SK-N-SH (cell line): ENCODE measurements around the gene HS3ST3A1. TPM values are rescaled to one million over a fixed set of nuclear protein-coding genes. Genes with fewer than 3 reads are reported as not detected.

ENCODE experiments used
- CTCF ChIA-PET: fragments of 300-600, 350-600 bp; formaldehyde crosslinking; extraction: SDS; loops from one replicate; lab custom pipeline; 2021; lab: Yijun Ruan, JAX
- POLR2A ChIA-PET: fragments of 350-600 bp; sonication (Branson Sonifier 250); formaldehyde crosslinking; extraction: SDS; loops from one replicate; lab custom pipeline; 2020; ENCODE audit warnings: antibody characterized with exemption, inconsistent platforms; lab: Yijun Ruan, JAX
- DNase-seq: peaks from one replicate; pipeline ENCODE4 v3.0.0; 2012
- H2AFZ ChIP-seq: fragments of 200-600 bp; sonication (generic); 2 replicates; pipeline ENCODE4 v1.8.1; 2016; ENCODE audit warnings: antibody characterized with exemption, mild to moderate bottlenecking, low read depth
- H3F3A ChIP-seq: fragments of 200-600 bp; sonication (generic); replicated peaks from 2 replicates; pipeline ENCODE3; 2016; ENCODE audit warnings: antibody characterized with exemption, mild to moderate bottlenecking; ENCODE audit not compliant: insufficient read depth
- H3K27ac ChIP-seq, 2 experiments: fragments of 200-500 bp in 1 of 2; fragments of 200-600 bp in 1 of 2; sonication (Bioruptor generic) in 1 of 2; sonication (generic), shearing (Covaris generic) in 1 of 2; 2 replicates each; pipeline versions ENCODE4 v1.5.1 to v1.6.1; 2014 to 2016; ENCODE audit warnings: low read depth in 2 of 2, inconsistent platforms in 1 of 2, low read length in 1 of 2, mild to moderate bottlenecking in 1 of 2, mixed read lengths in 1 of 2
- H3K27me3 ChIP-seq: fragments of 200-600 bp; sonication (generic), shearing (Covaris generic); 2 replicates; pipeline ENCODE4 v1.6.1; 2016; ENCODE audit warnings: mixed run types; ENCODE audit not compliant: insufficient read depth
- H3K36me3 ChIP-seq, 2 experiments: fragments of 200-500 bp in 1 of 2; fragments of 200-600 bp in 1 of 2; sonication (Bioruptor generic) in 1 of 2; sonication (generic) in 1 of 2; replicated peaks in 1 of 2; 2 replicates each; pipeline versions ENCODE3 to v1.5.1; 2014 to 2016; ENCODE audit warnings: low read length in 1 of 2, mild to moderate bottlenecking in 1 of 2; ENCODE audit not compliant: insufficient read depth in 2 of 2, control insufficient read depth in 1 of 2
- H3K4me1 ChIP-seq, 2 experiments: fragments of 200-500 bp in 1 of 2; fragments of 200-600 bp in 1 of 2; sonication (Bioruptor generic) in 1 of 2; sonication (generic), shearing (Covaris generic) in 1 of 2; 2 replicates each; pipeline versions ENCODE4 v1.5.1 to v1.6.1; 2014 to 2016; ENCODE audit warnings: low read depth in 1 of 2, low read length in 1 of 2, mixed run types in 1 of 2; ENCODE audit not compliant: insufficient read depth in 2 of 2, control insufficient read depth in 1 of 2
- H3K4me2 ChIP-seq: fragments of 200-600 bp; sonication (generic), shearing (Covaris generic); 2 replicates; pipeline ENCODE4 v1.6.1; 2017; ENCODE audit warnings: mixed run types
- H3K4me3 ChIP-seq, 2 experiments: fragments of 200-500 bp in 1 of 2; fragments of 200-600 bp in 1 of 2; sonication (Bioruptor generic) in 1 of 2; sonication (generic), shearing (Covaris generic) in 1 of 2; 2 replicates each; pipeline versions ENCODE4 v1.5.1 to v1.8.1; 2014 to 2016; ENCODE audit warnings: low read depth in 2 of 2, inconsistent platforms in 1 of 2, low read length in 1 of 2, mild to moderate bottlenecking in 1 of 2, mixed read lengths in 1 of 2, moderate library complexity in 1 of 2
- H3K79me2 ChIP-seq: fragments of 200-600 bp; sonication (generic); 2 replicates; pipeline ENCODE4 v1.8.1; 2017; ENCODE audit warnings: mild to moderate bottlenecking; ENCODE audit not compliant: insufficient read depth
- H3K9ac ChIP-seq: fragments of 200-600 bp; sonication (generic); 2 replicates; pipeline ENCODE4 v1.6.1; 2017; ENCODE audit warnings: mixed run types
- H3K9me2 ChIP-seq: fragments of 200-600 bp; sonication (generic); 2 replicates; pipeline ENCODE4 v1.6.1; 2017; ENCODE audit warnings: mixed run types
- H3K9me3 ChIP-seq: fragments of 200-600 bp; sonication (generic); 2 replicates; pipeline ENCODE4 v1.6.1; 2017; ENCODE audit warnings: mixed run types, mild to moderate bottlenecking, moderate library complexity
- H4K20me1 ChIP-seq: fragments of 200-600 bp; sonication (generic); 2 replicates; pipeline ENCODE4 v1.6.1; 2017; ENCODE audit warnings: mild to moderate bottlenecking, mixed run types; ENCODE audit not compliant: insufficient read depth
- ELF1 ChIP-seq: IDR thresholded peaks from 2 replicates; pipeline ENCODE4 v1.4.0; 2012
- EP300 ChIP-seq, 2 experiments: IDR thresholded peaks; 2 replicates each; pipeline versions ENCODE4 v1.4.0 to v1.6.1; 2012; ENCODE audit warnings: borderline replicate concordance in 1 of 2, low read depth in 1 of 2, low read length in 1 of 2
- EZH2phosphoT487 ChIP-seq: fragments of 200-600 bp; sonication (generic); IDR thresholded peaks from 2 replicates; pipeline ENCODE4 v1.6.1; 2017; ENCODE audit warnings: low read depth, mixed run types, mild to moderate bottlenecking, antibody characterized with exemption, moderate library complexity, borderline replicate concordance
- GABPA ChIP-seq: IDR thresholded peaks from 2 replicates; pipeline ENCODE4 v1.4.0; 2012; ENCODE audit warnings: low read depth, mild to moderate bottlenecking
- GATA2 ChIP-seq: sonication (generic); formaldehyde crosslinking; IDR thresholded peaks from 2 replicates; pipeline ENCODE4 v1.5.0; 2020; ENCODE audit warnings: mild to moderate bottlenecking, missing genetic modification reagents
- JUND ChIP-seq: IDR thresholded peaks from 2 replicates; pipeline ENCODE4 v1.4.0; 2012
- MXI1 ChIP-seq: IDR thresholded peaks from 2 replicates; pipeline ENCODE4 v1.6.1; 2012; ENCODE audit warnings: mild to moderate bottlenecking, low read depth, low read length, improper control_type of control experiment
- NFIC ChIP-seq: IDR thresholded peaks from 2 replicates; pipeline ENCODE4 v1.4.0; 2012; ENCODE audit warnings: borderline replicate concordance
- NRF1 ChIP-seq: IDR thresholded peaks from 2 replicates; pipeline ENCODE4 v1.6.1; 2012; ENCODE audit warnings: low read depth, mild to moderate bottlenecking, low read length
- POLR2AphosphoS5 ChIP-seq: IDR thresholded peaks from 2 replicates; pipeline ENCODE4 v1.6.1; 2012; ENCODE audit warnings: low read depth, low read length
- RAD21 ChIP-seq: IDR thresholded peaks from 2 replicates; pipeline ENCODE4 v1.6.1; 2012; ENCODE audit warnings: mild to moderate bottlenecking, low read length
- RFX5 ChIP-seq: IDR thresholded peaks from 2 replicates; pipeline ENCODE4 v1.6.1; 2012; ENCODE audit warnings: mild to moderate bottlenecking, improper control_type of control experiment, low read length
- RXRA ChIP-seq: IDR thresholded peaks from 2 replicates; pipeline ENCODE4 v1.4.0; 2012; ENCODE audit warnings: low read depth, mild to moderate bottlenecking, borderline replicate concordance
- SIN3A ChIP-seq: IDR thresholded peaks from 2 replicates; pipeline ENCODE4 v1.6.1; 2012; ENCODE audit warnings: low read depth, mild to moderate bottlenecking, low read length, moderate library complexity, borderline replicate concordance
- SMC3 ChIP-seq: IDR thresholded peaks from 2 replicates; pipeline ENCODE4 v1.6.1; 2012; ENCODE audit warnings: low read depth, low read length, improper control_type of control experiment
- TAF1 ChIP-seq: IDR thresholded peaks from 2 replicates; pipeline ENCODE4 v1.6.1; 2012; ENCODE audit warnings: low read depth, mild to moderate bottlenecking, low read length, moderate library complexity, borderline replicate concordance
- YY1 ChIP-seq: IDR thresholded peaks from 2 replicates; pipeline ENCODE4 v1.4.0; 2012; ENCODE audit warnings: low read depth, mild to moderate bottlenecking
- WGBS: methylation state at CpG from one replicate; pipeline ENCODE4 v1.1.6; 2017; ENCODE audit warnings: low lambda C conversion rate; 5-methylcytosine and 5-hydroxymethylcytosine counted together
- polyA plus RNA-seq, 3 experiments: library from polyadenylated mRNA; depleted of rRNA; stranded (reverse); fragments of >200 nt; gene quantifications; 2 replicates each; pipeline ENCODE4 v1.2.3, GENCODE V29; 2012
- TF ChIP-seq, protein P1 (sequence below): fragments of 150-350 bp; IDR thresholded peaks from 2 replicates; pipeline ENCODE4 v1.6.1; 2016; ENCODE audit warnings: mild to moderate bottlenecking, low read depth, low read length
- TF ChIP-seq, protein P2 (sequence below): fragments of 200-600 bp; sonication (generic); IDR thresholded peaks from 2 replicates; pipeline ENCODE4 v1.6.1; 2017; ENCODE audit warnings: antibody characterized with exemption, mild to moderate bottlenecking, moderate library complexity

HS3ST3A1 gene
- polyA plus RNA-seq, 1 of the 3 experiments (the other 2 are of a cell fraction) = 22.6 TPM

DNA sequence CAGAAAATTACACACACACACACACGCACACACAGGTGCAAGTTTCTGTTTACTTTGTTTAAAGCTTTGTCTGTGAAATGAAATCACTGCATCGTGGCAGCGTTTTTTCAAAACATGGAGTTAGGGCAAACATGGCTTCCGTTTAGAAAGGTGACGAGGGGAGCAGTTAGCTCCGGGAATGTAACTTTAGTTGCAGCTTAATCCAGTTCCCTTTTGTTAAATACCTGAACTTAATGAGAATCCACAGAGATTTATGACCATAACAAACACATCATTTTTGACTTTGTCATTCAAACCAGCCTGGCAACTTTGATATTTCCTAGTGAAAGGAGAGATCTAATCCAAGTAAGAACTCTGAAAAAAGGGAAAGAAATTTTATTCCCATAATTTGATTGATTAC, 12.1 kb downstream of the HS3ST3A1 start:
- ChIA-PET POLR2A (no interaction called here), CTCF (interaction anchor here (0.9 to 1.6 kb wide), 3 partner anchors 17 to 713 kb away, joined by 3 read pairs; no protein-coding TSS in a partner anchor)
- Histone ChIP-seq H3K36me3 (peaks cover 0 to 3% of the 10 kb centered on the region in 2 experiments), H3K79me2 (peaks cover 99% of the 10 kb centered on the region), H3K27ac (peak overlapping the region in 1 of 2 experiments; percentile 78; a peak in 2 of 4 replicates), H3K4me2 (peak overlapping the region; percentile 67), H3F3A (peaks cover 34% of the 10 kb centered on the region), H4K20me1 (no peaks in the 10 kb centered on the region), H3K9me2 (no peaks in the 10 kb centered on the region), H3K4me3 (no peak overlapping the region), H3K4me1 (peaks cover 4 to 13% of the 10 kb centered on the region in 2 experiments; a peak in 3 of 4 replicates), H3K9me3 (no peaks in the 10 kb centered on the region), H3K9ac (peak overlapping the region; percentile 51; the same call in 1 of the 2 replicates), H3K27me3 (no peaks in the 10 kb centered on the region), H2AFZ (no peak overlapping the region; the same call in 1 of the 2 replicates)
- no peak for DNase-seq
- 87% methylated on average over 6 of the region's 6 CpGs for WGBS
- TF ChIP-seq SIN3A (no peak), SMC3 (no peak), JUND (no peak), YY1 (no peak), RAD21 (no peak), TAF1 (no peak), NFIC (no peak), GABPA (no peak), RXRA (no peak), GATA2 (CRISPR knock-in tag) (no peak), MXI1 (no peak), ELF1 (no peak), EP300 (IDR thresholded peaks at IDR 0.05; ENCODE audit: borderline replicate concordance in 1 of 2, low read depth in 1 of 2, low read length in 1 of 2) (no peak), EZH2phosphoT487 (no peak)
- TF ChIP-seq, protein P1, sequence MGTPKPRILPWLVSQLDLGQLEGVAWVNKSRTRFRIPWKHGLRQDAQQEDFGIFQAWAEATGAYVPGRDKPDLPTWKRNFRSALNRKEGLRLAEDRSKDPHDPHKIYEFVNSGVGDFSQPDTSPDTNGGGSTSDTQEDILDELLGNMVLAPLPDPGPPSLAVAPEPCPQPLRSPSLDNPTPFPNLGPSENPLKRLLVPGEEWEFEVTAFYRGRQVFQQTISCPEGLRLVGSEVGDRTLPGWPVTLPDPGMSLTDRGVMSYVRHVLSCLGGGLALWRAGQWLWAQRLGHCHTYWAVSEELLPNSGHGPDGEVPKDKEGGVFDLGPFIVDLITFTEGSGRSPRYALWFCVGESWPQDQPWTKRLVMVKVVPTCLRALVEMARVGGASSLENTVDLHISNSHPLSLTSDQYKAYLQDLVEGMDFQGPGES = no peak

DNA sequence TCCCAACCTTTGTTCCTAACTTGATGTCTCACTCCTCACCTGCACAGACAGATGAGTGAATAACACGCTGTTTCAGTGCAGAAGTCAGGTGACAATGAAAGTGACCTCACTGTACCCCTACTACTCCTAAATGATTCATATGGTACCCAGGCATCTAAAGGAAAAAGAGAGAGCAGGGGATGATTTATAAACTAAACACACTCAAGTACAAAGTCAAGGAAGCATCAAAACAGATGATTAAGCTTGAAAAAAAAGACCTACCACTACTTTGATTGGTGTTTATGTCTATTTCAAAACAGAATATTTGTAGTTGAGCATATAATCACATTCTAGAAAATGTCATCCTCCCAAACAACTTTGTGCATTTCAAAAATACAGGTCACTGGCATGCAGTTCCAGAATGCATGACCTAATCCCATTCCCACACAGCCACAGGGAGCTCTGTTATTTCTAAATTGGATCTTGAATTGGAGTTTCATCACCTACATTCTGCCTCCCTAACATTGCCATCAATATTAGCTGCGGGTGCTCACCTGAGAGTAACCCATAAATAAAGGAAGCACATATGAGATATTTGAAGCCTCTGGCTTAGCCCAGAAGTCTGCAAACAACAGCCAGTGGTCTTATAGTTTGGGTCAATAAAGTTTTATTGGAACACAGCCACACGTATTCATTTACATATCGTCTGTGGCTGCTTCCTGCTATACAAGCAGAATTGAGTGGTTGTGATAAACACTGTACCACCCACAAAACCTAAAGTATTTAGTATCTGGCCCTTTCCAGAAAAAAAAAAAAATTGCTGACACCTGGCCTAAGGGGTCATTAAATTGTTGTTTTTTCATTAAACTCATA, 14.0 kb downstream of the HS3ST3A1 start:
- CTCF ChIA-PET = no interaction called here
- Histone ChIP-seq H3K4me3 (no peak overlapping the region), H3K36me3 (peaks cover 0 to 4% of the 10 kb centered on the region in 2 experiments), H3K9me3 (no peaks in the 10 kb centered on the region), H2AFZ (no peak overlapping the region), H4K20me1 (no peaks in the 10 kb centered on the region), H3F3A (peaks cover 49% of the 10 kb centered on the region), H3K27me3 (no peaks in the 10 kb centered on the region), H3K79me2 (peaks cover 99% of the 10 kb centered on the region), H3K4me2 (no peak overlapping the region), H3K4me1 (peaks cover 0 to 25% of the 10 kb centered on the region in 2 experiments; a peak in 2 of 4 replicates), H3K9me2 (no peaks in the 10 kb centered on the region), H3K9ac (no peak overlapping the region), H3K27ac (peak overlapping the region in 1 of 2 experiments; percentile 78; a peak in 2 of 4 replicates)
- WGBS = 72% methylated on average over 4 of the region's 4 CpGs
- POLR2A ChIA-PET = no interaction called here
- no peak for TF ChIP-seq EP300 (IDR thresholded peaks at IDR 0.05; ENCODE audit: borderline replicate concordance in 1 of 2, low read depth in 1 of 2, low read length in 1 of 2)
- TF ChIP-seq RFX5 = no peak
- TF ChIP-seq NRF1 = no peak
- no peak for TF ChIP-seq GABPA
- no peak for TF ChIP-seq YY1
- no peak for TF ChIP-seq POLR2AphosphoS5
- no peak for TF ChIP-seq ELF1
- TF ChIP-seq, protein P2, sequence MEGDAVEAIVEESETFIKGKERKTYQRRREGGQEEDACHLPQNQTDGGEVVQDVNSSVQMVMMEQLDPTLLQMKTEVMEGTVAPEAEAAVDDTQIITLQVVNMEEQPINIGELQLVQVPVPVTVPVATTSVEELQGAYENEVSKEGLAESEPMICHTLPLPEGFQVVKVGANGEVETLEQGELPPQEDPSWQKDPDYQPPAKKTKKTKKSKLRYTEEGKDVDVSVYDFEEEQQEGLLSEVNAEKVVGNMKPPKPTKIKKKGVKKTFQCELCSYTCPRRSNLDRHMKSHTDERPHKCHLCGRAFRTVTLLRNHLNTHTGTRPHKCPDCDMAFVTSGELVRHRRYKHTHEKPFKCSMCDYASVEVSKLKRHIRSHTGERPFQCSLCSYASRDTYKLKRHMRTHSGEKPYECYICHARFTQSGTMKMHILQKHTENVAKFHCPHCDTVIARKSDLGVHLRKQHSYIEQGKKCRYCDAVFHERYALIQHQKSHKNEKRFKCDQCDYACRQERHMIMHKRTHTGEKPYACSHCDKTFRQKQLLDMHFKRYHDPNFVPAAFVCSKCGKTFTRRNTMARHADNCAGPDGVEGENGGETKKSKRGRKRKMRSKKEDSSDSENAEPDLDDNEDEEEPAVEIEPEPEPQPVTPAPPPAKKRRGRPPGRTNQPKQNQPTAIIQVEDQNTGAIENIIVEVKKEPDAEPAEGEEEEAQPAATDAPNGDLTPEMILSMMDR = no peak
- no peak for DNase-seq
